GM19351 (cell line): Measurements from ENCODE around the gene EEPD1.
A peak's percentile ranks its signal among the peaks of the same experiment; 100 is the strongest.
"Not testable (repeated sequence)": the region's sequence is repeated elsewhere in the genome, so short reads cannot be mapped to it uniquely, and the experiment has no call there.

Experiments
- ATAC-seq: cut with Tn5 transposase; IDR thresholded peaks from one replicate; pipeline ENCODE4 v1.9.1; 2021; ENCODE audit warnings: mild to moderate bottlenecking, moderate library complexity; ENCODE audit not compliant: unreplicated experiment

Gene EEPD1

GRCh38 chr7:36152756-36153570 lies at the start of gene EEPD1:
TSS of gene EEPD1 (plus strand) at chr7:36153254. CDS start at chr7:36154325, 1,071 bp downstream.
- ATAC-seq = peak; percentile 94

GRCh38 chr7:36103837-36104561 lies 49.1 kb upstream of the EEPD1 start:
- peak; percentile 63 for ATAC-seq

GRCh38 chr7:36106972-36107908 lies 45.8 kb upstream of the EEPD1 start:
- ATAC-seq = not testable (repeated sequence)

GRCh38 chr7:36107926-36108631 lies 45.0 kb upstream of the EEPD1 start:
- no peak for ATAC-seq

- no peak for ATAC-seq
Observed at GRCh38 chr7:36109013-36109627, 43.9 kb upstream of the EEPD1 start.

GRCh38 chr7:36110584-36110983 lies 42.5 kb upstream of the EEPD1 start:
- ATAC-seq = no peak

- ATAC-seq = no peak
Observed at GRCh38 chr7:36112969-36113368, 40.1 kb upstream of the EEPD1 start.

- no peak for ATAC-seq
Observed at GRCh38 chr7:36114355-36114754, 38.7 kb upstream of the EEPD1 start.

- ATAC-seq = peak; percentile 100
Observed at GRCh38 chr7:36115448-36116321, 37.4 kb upstream of the EEPD1 start.

- no peak for ATAC-seq
Observed at GRCh38 chr7:36116347-36117202, 36.5 kb upstream of the EEPD1 start.

- ATAC-seq = no peak
Observed at GRCh38 chr7:36117203-36117840, 35.7 kb upstream of the EEPD1 start.

- no peak for ATAC-seq
Observed at GRCh38 chr7:36118344-36118743, 34.7 kb upstream of the EEPD1 start.

- ATAC-seq = no peak
Observed at GRCh38 chr7:36119005-36119706, 33.9 kb upstream of the EEPD1 start.

GRCh38 chr7:36119983-36120646 lies 32.9 kb upstream of the EEPD1 start:
- not testable (repeated sequence) for ATAC-seq

- not testable (repeated sequence) for ATAC-seq
Observed at GRCh38 chr7:36125630-36126029, 27.4 kb upstream of the EEPD1 start.

GRCh38 chr7:36127075-36127740 lies 25.8 kb upstream of the EEPD1 start:
- ATAC-seq = peak; percentile 88
